A673 (cell line): ENCODE results near the gene ZBTB45.

Experiments used
- CTCF ChIP-seq: fragments of 300-800, 200-600 bp; sonication (generic); conservative IDR thresholded peaks from 2 replicates; pipeline ENCODE4 v1.5.1; 2017; ENCODE audit warnings: low read depth, mild to moderate bottlenecking, antibody characterized with exemption, low read length, moderate library complexity, mixed read lengths
- EZH2 ChIP-seq: fragments of 200-600 bp; sonication (generic); IDR thresholded peaks from 2 replicates; pipeline ENCODE4 v1.6.1; 2017; ENCODE audit warnings: borderline replicate concordance, low read depth, mild to moderate bottlenecking, mixed read lengths, antibody characterized with exemption, low read length; ENCODE audit not compliant: poor library complexity, severe bottlenecking

- TF ChIP-seq CTCF, result no peak
- no peak for TF ChIP-seq EZH2
These were observed 41.7 kb downstream of the ZBTB45 start for GRCh38 chr19:58477871-58478270.
